NCI-H524 treated with DMSO at 0.1 percent for 48 hours (cell line): ENCODE data around the gene MCU.
"Not testable (repeated sequence)": the region's sequence is repeated elsewhere in the genome, so short reads cannot be mapped to it uniquely, and the experiment has no call there.

Experiments used
- DNase-seq: peaks from one replicate; lab custom pipeline; 2025; lab: John Stamatoyannopoulos, UW

Gene MCU

GRCh38 chr10:72903941-72904446 lies 212.1 kb downstream of the MCU start:
- DNase-seq: not testable (repeated sequence)

- DNase-seq: no peak
Measured at GRCh38 chr10:72904806-72905205, 212.9 kb downstream of the MCU start.

- no peak for DNase-seq
Measured at GRCh38 chr10:72906446-72906845, 214.5 kb downstream of the MCU start.

GRCh38 chr10:72910705-72911104 lies 218.8 kb downstream of the MCU start:
- DNase-seq: no peak

GRCh38 chr10:72911758-72912157 lies 219.8 kb downstream of the MCU start:
- no peak for DNase-seq

- DNase-seq: no peak
Measured at GRCh38 chr10:72912736-72913135, 220.8 kb downstream of the MCU start.

GRCh38 chr10:72913287-72913686 lies 221.3 kb downstream of the MCU start:
- DNase-seq: no peak

- DNase-seq: not testable (repeated sequence)
Measured at GRCh38 chr10:72917201-72917600, 225.3 kb downstream of the MCU start.

GRCh38 chr10:72917803-72918332 lies 225.9 kb downstream of the MCU start:
- not testable (repeated sequence) for DNase-seq

- DNase-seq: no peak
Measured at GRCh38 chr10:72918352-72918751, 226.4 kb downstream of the MCU start.

- DNase-seq: not testable (repeated sequence)
Measured at GRCh38 chr10:72921147-72921683, 229.3 kb downstream of the MCU start.

- DNase-seq: no peak
Measured at GRCh38 chr10:72924351-72924750, 232.4 kb downstream of the MCU start.

- no peak for DNase-seq
Measured at GRCh38 chr10:72925951-72926465, 234.1 kb downstream of the MCU start.

- DNase-seq: no peak
Measured at GRCh38 chr10:72927485-72927884, 235.5 kb downstream of the MCU start.

GRCh38 chr10:72928798-72929197 lies 236.9 kb downstream of the MCU start:
- no peak for DNase-seq

GRCh38 chr10:72930276-72930675 lies 238.3 kb downstream of the MCU start:
- DNase-seq: no peak

GRCh38 chr10:72932259-72933015 lies 240.5 kb downstream of the MCU start:
- DNase-seq: no peak

GRCh38 chr10:72935361-72935760 lies 243.4 kb downstream of the MCU start:
- DNase-seq: no peak
